ENCODE measurements around the gene CHMP6. TPM values are rescaled to one million over a fixed set of nuclear protein-coding genes. Genes with fewer than 3 reads are reported as not detected.

CHMP6 gene
- total and polyA plus RNA-seq, 12 donors, result 17.5 to 30.6 (median 22.8) TPM

GRCh38 chr17:81025065-81025740, 33.6 kb downstream of the CHMP6 start:
- Histone ChIP-seq H3K4me1 (peaks cover 8 to 32% (median 23%) of the 10 kb centered on the region in 9 donors), H3K27me3 (peaks cover 0 to 35% (median 28%) of the 10 kb centered on the region in 7 donors), H3K9me3 (no peaks in the 10 kb centered on the region), H3K27ac (no peak overlapping the region), H3K4me3 (no peak overlapping the region), H3K36me3 (no peaks in the 10 kb centered on the region)
- intact Hi-C loops (cut with DNase I), result loop anchor here in 2 of 10 donors (2.0 to 10.0 kb wide), 3 partner anchors 68 to 220 kb away; no protein-coding TSS in a partner anchor
- 83 to 89% methylated on average over 16 of the region's 16 CpGs for WGBS, 2 donors
- DNase-seq (no peak), ATAC-seq (no peak)
- TF ChIP-seq, protein P1, sequence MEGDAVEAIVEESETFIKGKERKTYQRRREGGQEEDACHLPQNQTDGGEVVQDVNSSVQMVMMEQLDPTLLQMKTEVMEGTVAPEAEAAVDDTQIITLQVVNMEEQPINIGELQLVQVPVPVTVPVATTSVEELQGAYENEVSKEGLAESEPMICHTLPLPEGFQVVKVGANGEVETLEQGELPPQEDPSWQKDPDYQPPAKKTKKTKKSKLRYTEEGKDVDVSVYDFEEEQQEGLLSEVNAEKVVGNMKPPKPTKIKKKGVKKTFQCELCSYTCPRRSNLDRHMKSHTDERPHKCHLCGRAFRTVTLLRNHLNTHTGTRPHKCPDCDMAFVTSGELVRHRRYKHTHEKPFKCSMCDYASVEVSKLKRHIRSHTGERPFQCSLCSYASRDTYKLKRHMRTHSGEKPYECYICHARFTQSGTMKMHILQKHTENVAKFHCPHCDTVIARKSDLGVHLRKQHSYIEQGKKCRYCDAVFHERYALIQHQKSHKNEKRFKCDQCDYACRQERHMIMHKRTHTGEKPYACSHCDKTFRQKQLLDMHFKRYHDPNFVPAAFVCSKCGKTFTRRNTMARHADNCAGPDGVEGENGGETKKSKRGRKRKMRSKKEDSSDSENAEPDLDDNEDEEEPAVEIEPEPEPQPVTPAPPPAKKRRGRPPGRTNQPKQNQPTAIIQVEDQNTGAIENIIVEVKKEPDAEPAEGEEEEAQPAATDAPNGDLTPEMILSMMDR (IDR thresholded peaks at IDR 0.05), result no peak

DNA sequence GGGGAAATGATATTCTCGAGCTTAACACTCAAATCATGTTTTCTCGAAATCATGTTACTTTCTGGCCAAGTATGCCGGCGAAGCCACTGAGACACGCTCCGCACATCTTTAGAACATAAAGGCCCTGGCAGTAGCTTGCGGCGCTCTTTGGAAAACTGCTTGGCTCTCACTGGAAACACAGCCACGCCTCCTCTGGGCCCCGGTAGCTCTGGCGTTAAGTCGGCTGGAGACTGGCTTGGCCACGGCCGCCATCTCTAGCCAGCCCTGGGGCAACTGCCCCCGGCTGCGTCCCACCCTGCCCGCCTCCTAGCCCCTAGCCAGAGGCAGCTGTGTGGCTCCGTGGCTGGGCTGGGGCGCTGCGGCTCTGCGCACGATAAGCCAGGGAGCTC, 34.1 kb downstream of the CHMP6 start:
- intact Hi-C loops (cut with DNase I), result loop anchor here in 4 of 10 donors (2.0 to 10.0 kb wide), 4 partner anchors 67 to 219 kb away; no protein-coding TSS in a partner anchor
- no peak overlapping the region for H3K4me3 ChIP-seq
- DNase-seq (no peak), ATAC-seq (no peak)
- TF ChIP-seq, protein P1 (IDR thresholded peaks at IDR 0.05), result no peak
- no peaks in the 10 kb centered on the region for H3K9me3 ChIP-seq
- peaks cover 6 to 30% (median 20%) of the 10 kb centered on the region in 9 donors for H3K4me1 ChIP-seq
- H3K27ac ChIP-seq, result no peak overlapping the region
- no peaks in the 10 kb centered on the region for H3K36me3 ChIP-seq
- H3K27me3 ChIP-seq, result peaks cover 0 to 35% (median 28%) of the 10 kb centered on the region in 7 donors
- 85 to 88% methylated on average over 22 of the region's 22 CpGs for WGBS, 2 donors

GRCh38 chr17:81026266-81027036, 34.8 kb downstream of the CHMP6 start:
- H3K36me3 ChIP-seq, result no peaks in the 10 kb centered on the region
- 59 to 61% methylated on average over 31 of the region's 31 CpGs for WGBS, 2 donors
- no peaks in the 10 kb centered on the region for H3K9me3 ChIP-seq
- no peak overlapping the region for H3K27ac ChIP-seq
- peaks cover 0 to 35% (median 28%) of the 10 kb centered on the region in 7 donors for H3K27me3 ChIP-seq
- no peak overlapping the region for H3K4me3 ChIP-seq
- TF ChIP-seq, protein P1 (IDR thresholded peaks at IDR 0.05), result no peak
- no peak for DNase-seq
- intact Hi-C loops (cut with DNase I), result loop anchor here in 3 of 10 donors (2.0 to 10.0 kb wide), 2 partner anchors 70 to 218 kb away; no protein-coding TSS in a partner anchor
- H3K4me1 ChIP-seq, result peaks cover 4 to 30% (median 19%) of the 10 kb centered on the region in 9 donors
- no peak for ATAC-seq

DNA sequence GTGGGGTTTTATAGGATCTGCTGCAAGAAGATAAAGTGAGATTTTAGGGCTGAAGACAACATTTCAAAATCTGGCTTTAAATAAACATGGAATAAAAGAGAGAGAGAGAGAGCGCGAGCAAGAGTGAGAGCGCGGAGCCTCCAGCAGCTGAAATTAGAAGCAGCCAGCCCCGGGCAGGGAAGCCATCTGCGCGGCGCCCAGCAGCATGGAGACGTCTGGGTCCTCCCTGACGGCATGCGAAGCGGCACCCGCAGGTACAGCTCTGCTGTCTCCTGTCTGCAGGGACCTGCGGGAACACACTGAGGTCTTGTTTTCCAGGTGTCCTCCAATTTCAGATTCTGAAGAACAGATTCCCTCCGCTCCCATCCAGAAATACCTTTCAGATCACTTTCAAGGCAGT, 35.4 kb downstream of the CHMP6 start:
- Histone ChIP-seq H3K27me3 (peaks cover 0 to 35% (median 28%) of the 10 kb centered on the region in 7 donors), H3K9me3 (no peaks in the 10 kb centered on the region), H3K4me1 (peaks cover 7 to 32% (median 22%) of the 10 kb centered on the region in 9 donors), H3K27ac (no peak overlapping the region), H3K36me3 (peaks cover 0 to 3% (median 0%) of the 10 kb centered on the region in 9 donors), H3K4me3 (no peak overlapping the region)
- intact Hi-C loops (cut with DNase I), result loop anchor here in 3 of 10 donors (2.0 to 10.0 kb wide), 2 partner anchors 70 to 218 kb away; no protein-coding TSS in a partner anchor
- WGBS, 2 donors, result 63 to 65% methylated on average over 15 of the region's 15 CpGs
- DNase-seq (no peak), ATAC-seq (no peak)
- TF ChIP-seq, protein P1 (IDR thresholded peaks at IDR 0.05), result no peak
